Measurements from ENCODE around the gene EFNA4. TPM values are rescaled to one million over a fixed set of nuclear protein-coding genes. Genes with fewer than 3 reads are reported as not detected.
A peak's percentile ranks its signal among the peaks of the same experiment; 100 is the strongest.

Gene EFNA4
- total and polyA plus RNA-seq, 2 donors from 2014 or later, result 7.6 to 11.8 TPM

DNA sequence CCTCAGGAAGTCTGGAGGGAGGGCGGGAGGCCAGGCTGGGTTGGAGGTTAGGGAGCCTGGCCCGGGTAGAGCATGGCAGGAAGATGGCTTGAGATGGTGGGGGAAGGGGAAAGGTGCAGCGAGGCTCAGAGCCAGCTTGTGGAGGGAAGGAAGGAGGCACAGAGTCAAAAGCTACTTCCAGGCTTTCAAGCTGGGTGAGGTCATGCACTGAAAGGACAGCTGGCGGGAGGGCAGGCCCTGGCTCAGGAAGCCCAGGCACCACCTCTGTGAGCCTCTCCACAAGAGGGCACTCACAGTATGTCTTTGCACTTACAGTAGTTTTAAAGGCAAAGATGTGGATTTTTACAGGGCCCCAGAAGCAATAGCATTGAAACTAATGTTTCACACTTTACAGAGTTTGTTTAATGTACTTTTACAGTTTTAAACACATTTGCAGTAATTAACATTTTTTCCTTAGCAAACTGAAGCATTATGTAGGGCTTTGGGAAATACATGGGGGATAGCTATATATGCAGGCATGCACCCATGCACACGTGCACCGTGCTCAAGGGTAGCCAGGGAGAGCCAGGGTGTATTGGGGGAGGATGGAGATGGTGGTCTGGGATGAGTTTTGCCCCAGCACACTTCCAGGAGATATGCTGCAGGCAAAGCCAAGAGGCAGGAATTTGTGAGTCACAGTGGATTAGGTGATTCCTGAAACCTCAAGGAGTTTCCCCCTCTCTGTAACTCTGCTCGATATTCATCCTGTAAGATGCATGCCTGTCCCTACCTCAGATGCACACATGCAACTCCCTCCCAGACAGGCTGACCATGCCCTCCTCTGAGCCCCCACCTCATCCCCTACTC lies 18.5 kb upstream of the EFNA4 start:
- TF ChIP-seq, protein P1, sequence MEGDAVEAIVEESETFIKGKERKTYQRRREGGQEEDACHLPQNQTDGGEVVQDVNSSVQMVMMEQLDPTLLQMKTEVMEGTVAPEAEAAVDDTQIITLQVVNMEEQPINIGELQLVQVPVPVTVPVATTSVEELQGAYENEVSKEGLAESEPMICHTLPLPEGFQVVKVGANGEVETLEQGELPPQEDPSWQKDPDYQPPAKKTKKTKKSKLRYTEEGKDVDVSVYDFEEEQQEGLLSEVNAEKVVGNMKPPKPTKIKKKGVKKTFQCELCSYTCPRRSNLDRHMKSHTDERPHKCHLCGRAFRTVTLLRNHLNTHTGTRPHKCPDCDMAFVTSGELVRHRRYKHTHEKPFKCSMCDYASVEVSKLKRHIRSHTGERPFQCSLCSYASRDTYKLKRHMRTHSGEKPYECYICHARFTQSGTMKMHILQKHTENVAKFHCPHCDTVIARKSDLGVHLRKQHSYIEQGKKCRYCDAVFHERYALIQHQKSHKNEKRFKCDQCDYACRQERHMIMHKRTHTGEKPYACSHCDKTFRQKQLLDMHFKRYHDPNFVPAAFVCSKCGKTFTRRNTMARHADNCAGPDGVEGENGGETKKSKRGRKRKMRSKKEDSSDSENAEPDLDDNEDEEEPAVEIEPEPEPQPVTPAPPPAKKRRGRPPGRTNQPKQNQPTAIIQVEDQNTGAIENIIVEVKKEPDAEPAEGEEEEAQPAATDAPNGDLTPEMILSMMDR (IDR thresholded peaks at IDR 0.05; ENCODE audit: borderline replicate concordance, extremely low read depth, insufficient read depth), result peak; percentile 79
- intact Hi-C loops (cut with DNase I), result no loop called here
- Histone ChIP-seq H3K4me1 (ENCODE audit: control insufficient read depth in 2 of 3, insufficient read depth in 2 of 3, low read depth in 1 of 3, low read length in 3 of 3) (peaks cover 0 to 6% (median 4%) of the 10 kb centered on the region in 3 donors), H3K9ac (ENCODE audit: low read length in 3 of 3) (no peak overlapping the region), H3K27me3 (ENCODE audit: control insufficient read depth, insufficient read depth, low read length) (no peaks in the 10 kb centered on the region), H3K36me3 (ENCODE audit: control insufficient read depth in 2 of 3, insufficient read depth in 3 of 3, low read length in 3 of 3) (no peaks in the 10 kb centered on the region), H3K27ac (ENCODE audit: low read depth in 2 of 2, low read length in 2 of 2) (no peak overlapping the region), H3K9me3 (ENCODE audit: control insufficient read depth in 2 of 3, insufficient read depth in 1 of 3, low read length in 3 of 3) (no peaks in the 10 kb centered on the region), H3K4me3 (ENCODE audit: low read length in 3 of 3) (no peak overlapping the region)
- peak in 4 of 5 donors; percentile 60 to 90 (median 70) for DNase-seq
- FAIRE-seq, result no peak

GRCh38 chr1:155048449-155049334 lies 14.8 kb upstream of the EFNA4 start:
- H3K9ac ChIP-seq (ENCODE audit: low read length in 3 of 3), result no peak overlapping the region
- FAIRE-seq, result no peak
- no peaks in the 10 kb centered on the region for H3K27me3 ChIP-seq (ENCODE audit: control insufficient read depth, insufficient read depth, low read length)
- H3K4me1 ChIP-seq (ENCODE audit: control insufficient read depth in 2 of 3, insufficient read depth in 2 of 3, low read depth in 1 of 3, low read length in 3 of 3), result peaks cover 0 to 16% (median 13%) of the 10 kb centered on the region in 3 donors
- peak in 1 of 5 donors; percentile 25 for DNase-seq
- no peaks in the 10 kb centered on the region for H3K9me3 ChIP-seq (ENCODE audit: control insufficient read depth in 2 of 3, insufficient read depth in 1 of 3, low read length in 3 of 3)
- intact Hi-C loops (cut with DNase I), result no loop called here
- H3K4me3 ChIP-seq (ENCODE audit: low read length in 3 of 3), result no peak overlapping the region
- TF ChIP-seq, protein P1 (IDR thresholded peaks at IDR 0.05; ENCODE audit: borderline replicate concordance, extremely low read depth, insufficient read depth), result no peak
- no peaks in the 10 kb centered on the region for H3K36me3 ChIP-seq (ENCODE audit: control insufficient read depth in 2 of 3, insufficient read depth in 3 of 3, low read length in 3 of 3)
- no peak overlapping the region for H3K27ac ChIP-seq (ENCODE audit: low read depth in 2 of 2, low read length in 2 of 2)

DNA sequence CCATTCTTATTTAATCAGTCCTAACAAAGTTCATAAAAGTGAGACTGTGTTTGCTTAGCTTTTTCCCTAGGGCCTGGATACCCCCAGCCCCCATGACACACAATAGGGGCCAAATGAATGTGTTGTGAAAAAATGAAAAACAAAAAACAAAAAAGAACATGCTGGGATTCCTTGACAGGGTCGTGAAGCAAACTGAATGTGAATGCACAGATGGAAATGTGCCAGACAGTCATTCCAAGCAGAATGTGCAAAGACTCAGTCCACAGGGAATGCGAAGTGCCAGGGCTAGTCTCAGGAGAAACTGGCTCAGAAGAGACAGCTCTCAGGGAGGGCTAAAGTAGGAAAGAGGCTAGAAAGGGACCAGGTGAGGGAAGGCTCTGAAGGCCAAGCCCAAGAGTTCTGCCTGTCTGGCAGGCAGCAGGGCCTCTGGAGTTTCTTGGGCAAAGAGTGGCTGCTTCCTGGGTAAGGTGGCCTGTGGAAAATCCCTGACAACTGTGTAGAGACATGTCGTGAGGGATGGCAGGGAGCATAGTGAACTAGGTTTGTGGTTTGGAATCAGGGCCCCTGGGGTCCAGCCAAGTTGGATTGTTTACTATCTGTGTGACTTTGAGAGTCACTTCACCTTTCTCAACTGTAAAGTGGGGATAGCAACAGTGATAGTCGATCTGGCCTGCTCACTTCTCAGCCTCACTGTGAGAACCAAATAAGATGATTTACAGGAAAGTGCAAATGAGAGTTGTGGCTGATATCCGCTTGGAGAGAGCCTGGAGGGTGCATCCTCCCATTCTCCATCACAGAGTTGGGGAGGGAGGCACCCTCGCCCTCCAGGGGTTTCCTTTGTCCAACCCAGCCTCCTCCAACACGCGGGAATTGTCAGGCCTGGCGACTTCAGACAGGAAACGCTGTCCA lies 13.6 kb upstream of the EFNA4 start:
- FAIRE-seq, result no peak
- Histone ChIP-seq H3K9me3 (ENCODE audit: control insufficient read depth in 2 of 3, insufficient read depth in 1 of 3, low read length in 3 of 3) (no peaks in the 10 kb centered on the region), H3K9ac (ENCODE audit: low read length in 3 of 3) (peak overlapping the region in 2 of 3 donors; percentile 15 to 31), H3K4me3 (ENCODE audit: low read length in 3 of 3) (peak overlapping the region in 2 of 3 donors; percentile 73 to 74), H3K36me3 (ENCODE audit: control insufficient read depth in 2 of 3, insufficient read depth in 3 of 3, low read length in 3 of 3) (no peaks in the 10 kb centered on the region), H3K4me1 (ENCODE audit: control insufficient read depth in 2 of 3, insufficient read depth in 2 of 3, low read depth in 1 of 3, low read length in 3 of 3) (peaks cover 0 to 16% (median 13%) of the 10 kb centered on the region in 3 donors), H3K27me3 (ENCODE audit: control insufficient read depth, insufficient read depth, low read length) (no peaks in the 10 kb centered on the region), H3K27ac (ENCODE audit: low read depth in 2 of 2, low read length in 2 of 2) (peak overlapping the region; percentile 78 to 82)
- DNase-seq, result peak in 2 of 5 donors; percentile 11 to 35
- TF ChIP-seq, protein P1 (IDR thresholded peaks at IDR 0.05; ENCODE audit: borderline replicate concordance, extremely low read depth, insufficient read depth), result no peak
- intact Hi-C loops (cut with DNase I), result no loop called here
